ENCODE measurements around the gene MLST8.

The MLST8 gene

GRCh38 chr16:2167068-2167638, 38.1 kb upstream of the MLST8 start:
- Histone ChIP-seq H3K4me3 (ENCODE audit: low read length) (no peak overlapping the region), H4K20me1 (ENCODE audit: insufficient read depth, low read length) (no peaks in the 10 kb centered on the region), H3K9ac (ENCODE audit: low read length) (no peak overlapping the region), H3K36me3 (replicated peaks; ENCODE audit: insufficient read depth, low read length) (no peaks in the 10 kb centered on the region), H3K79me2 (ENCODE audit: low read length) (peaks cover 19% of the 10 kb centered on the region), H3K9me3 (replicated peaks; ENCODE audit: insufficient read depth, low read length) (no peaks in the 10 kb centered on the region), H3K9me2 (replicated peaks; ENCODE audit: insufficient read depth, low read length) (no peaks in the 10 kb centered on the region), H3K4me2 (ENCODE audit: low read depth, low read length) (no peak overlapping the region), H3K4me1 (ENCODE audit: low read length) (no peaks in the 10 kb centered on the region), H3F3A (ENCODE audit: insufficient read depth, low read length) (no peaks in the 10 kb centered on the region), H2AFZ (ENCODE audit: low read length) (no peak overlapping the region), H3K27me3 (replicated peaks; ENCODE audit: insufficient read depth, low read length) (no peaks in the 10 kb centered on the region), H3K27ac (ENCODE audit: low read length) (no peak overlapping the region)
- TF ChIP-seq EZH2 (optimal IDR thresholded peaks at IDR 0.05; ENCODE audit: low read depth, low read length), result no peak
- TF ChIP-seq CTCF (IDR thresholded peaks at IDR 0.05; ENCODE audit: low read length), result no peak
- no peak for TF ChIP-seq EZH2phosphoT487 (IDR thresholded peaks at IDR 0.05; ENCODE audit: low read length)
- DNase-seq, result no peak

GRCh38 chr16:2170080-2170479, 35.2 kb upstream of the MLST8 start:
- Histone ChIP-seq H3K9ac (ENCODE audit: low read length) (no peak overlapping the region), H3K4me3 (ENCODE audit: low read length) (no peak overlapping the region), H3K79me2 (ENCODE audit: low read length) (no peaks in the 10 kb centered on the region), H3F3A (ENCODE audit: insufficient read depth, low read length) (no peaks in the 10 kb centered on the region), H3K4me2 (ENCODE audit: low read depth, low read length) (no peak overlapping the region), H3K27me3 (replicated peaks; ENCODE audit: insufficient read depth, low read length) (no peaks in the 10 kb centered on the region), H4K20me1 (ENCODE audit: insufficient read depth, low read length) (no peaks in the 10 kb centered on the region), H3K27ac (ENCODE audit: low read length) (no peak overlapping the region), H3K36me3 (replicated peaks; ENCODE audit: insufficient read depth, low read length) (no peaks in the 10 kb centered on the region), H3K9me2 (replicated peaks; ENCODE audit: insufficient read depth, low read length) (no peaks in the 10 kb centered on the region), H3K4me1 (ENCODE audit: low read length) (no peaks in the 10 kb centered on the region), H3K9me3 (replicated peaks; ENCODE audit: insufficient read depth, low read length) (no peaks in the 10 kb centered on the region), H2AFZ (ENCODE audit: low read length) (no peak overlapping the region)
- no peak for DNase-seq
- TF ChIP-seq CTCF (IDR thresholded peaks at IDR 0.05; ENCODE audit: low read length) (no peak), EZH2 (optimal IDR thresholded peaks at IDR 0.05; ENCODE audit: low read depth, low read length) (no peak)

- H2AFZ ChIP-seq (ENCODE audit: low read length), result no peak overlapping the region
- no peaks in the 10 kb centered on the region for H3F3A ChIP-seq (ENCODE audit: insufficient read depth, low read length)
- H3K9me3 ChIP-seq (replicated peaks; ENCODE audit: insufficient read depth, low read length), result no peaks in the 10 kb centered on the region
- H3K79me2 ChIP-seq (ENCODE audit: low read length), result no peaks in the 10 kb centered on the region
- H3K9ac ChIP-seq (ENCODE audit: low read length), result no peak overlapping the region
- H3K4me2 ChIP-seq (ENCODE audit: low read depth, low read length), result no peak overlapping the region
- no peak for DNase-seq
- H3K4me1 ChIP-seq (ENCODE audit: low read length), result no peaks in the 10 kb centered on the region
- no peak overlapping the region for H3K27ac ChIP-seq (ENCODE audit: low read length)
- H3K9me2 ChIP-seq (replicated peaks; ENCODE audit: insufficient read depth, low read length), result no peaks in the 10 kb centered on the region
- H3K4me3 ChIP-seq (ENCODE audit: low read length), result no peak overlapping the region
- no peaks in the 10 kb centered on the region for H4K20me1 ChIP-seq (ENCODE audit: insufficient read depth, low read length)
- no peaks in the 10 kb centered on the region for H3K27me3 ChIP-seq (replicated peaks; ENCODE audit: insufficient read depth, low read length)
- H3K36me3 ChIP-seq (replicated peaks; ENCODE audit: insufficient read depth, low read length), result no peaks in the 10 kb centered on the region
- TF ChIP-seq EZH2 (optimal IDR thresholded peaks at IDR 0.05; ENCODE audit: low read depth, low read length) (no peak), CTCF (IDR thresholded peaks at IDR 0.05; ENCODE audit: low read length) (no peak), EZH2phosphoT487 (IDR thresholded peaks at IDR 0.05; ENCODE audit: low read length) (no peak)
These were observed 34.4 kb upstream of the MLST8 start for GRCh38 chr16:2170587-2171435.
